ENCODE results near the gene KCNE1.

Gene KCNE1

GRCh38 chr21:34534522-34534921 is 22.5 kb upstream of the KCNE1 start:
- no peak for DNase-seq

- DNase-seq: no peak
These were observed 21.9 kb upstream of the KCNE1 start for GRCh38 chr21:34533938-34534337.

GRCh38 chr21:34531399-34531798 is 19.4 kb upstream of the KCNE1 start:
- DNase-seq: no peak

GRCh38 chr21:34530261-34530660 is 18.3 kb upstream of the KCNE1 start:
- no peak for DNase-seq

GRCh38 chr21:34528131-34528561 is 16.1 kb upstream of the KCNE1 start:
- DNase-seq: no peak

- no peak for DNase-seq
These were observed 14.7 kb upstream of the KCNE1 start for GRCh38 chr21:34526618-34527290.

- no peak for DNase-seq
These were observed 14.2 kb upstream of the KCNE1 start for GRCh38 chr21:34526241-34526617.

GRCh38 chr21:34524646-34525601 is 12.9 kb upstream of the KCNE1 start:
- no peak for DNase-seq

- DNase-seq: no peak
These were observed 11.1 kb upstream of the KCNE1 start for GRCh38 chr21:34523019-34523555.

GRCh38 chr21:34522284-34522683 is 10.3 kb upstream of the KCNE1 start:
- no peak for DNase-seq

GRCh38 chr21:34521561-34521960 is 9.6 kb upstream of the KCNE1 start:
- DNase-seq: no peak

- DNase-seq: no peak
These were observed 8.9 kb upstream of the KCNE1 start for GRCh38 chr21:34520764-34521508.

- no peak for DNase-seq
These were observed 8.3 kb upstream of the KCNE1 start for GRCh38 chr21:34520281-34520680.

GRCh38 chr21:34519694-34520093 is 7.7 kb upstream of the KCNE1 start:
- no peak for DNase-seq

GRCh38 chr21:34519016-34519415 is 7.0 kb upstream of the KCNE1 start:
- no peak for DNase-seq

GRCh38 chr21:34518301-34518700 is 6.3 kb upstream of the KCNE1 start:
- DNase-seq: no peak

- DNase-seq: peak; percentile 15
These were observed 5.7 kb upstream of the KCNE1 start for GRCh38 chr21:34517491-34518245.

- DNase-seq: no peak
These were observed 5.0 kb upstream of the KCNE1 start for GRCh38 chr21:34517039-34517438.

- DNase-seq: no peak
These were observed 2.6 kb upstream of the KCNE1 start for GRCh38 chr21:34514576-34515115.

GRCh38 chr21:34513129-34513675 is 1.2 kb upstream of the KCNE1 start:
- no peak for DNase-seq

GRCh38 chr21:34511181-34511580 is 829 bp downstream of the KCNE1 start:
- no peak for DNase-seq

Data from NCI-H2029 (cell line).